ENCODE measurements around the gene PLA2G2C.

The PLA2G2C gene

DNA sequence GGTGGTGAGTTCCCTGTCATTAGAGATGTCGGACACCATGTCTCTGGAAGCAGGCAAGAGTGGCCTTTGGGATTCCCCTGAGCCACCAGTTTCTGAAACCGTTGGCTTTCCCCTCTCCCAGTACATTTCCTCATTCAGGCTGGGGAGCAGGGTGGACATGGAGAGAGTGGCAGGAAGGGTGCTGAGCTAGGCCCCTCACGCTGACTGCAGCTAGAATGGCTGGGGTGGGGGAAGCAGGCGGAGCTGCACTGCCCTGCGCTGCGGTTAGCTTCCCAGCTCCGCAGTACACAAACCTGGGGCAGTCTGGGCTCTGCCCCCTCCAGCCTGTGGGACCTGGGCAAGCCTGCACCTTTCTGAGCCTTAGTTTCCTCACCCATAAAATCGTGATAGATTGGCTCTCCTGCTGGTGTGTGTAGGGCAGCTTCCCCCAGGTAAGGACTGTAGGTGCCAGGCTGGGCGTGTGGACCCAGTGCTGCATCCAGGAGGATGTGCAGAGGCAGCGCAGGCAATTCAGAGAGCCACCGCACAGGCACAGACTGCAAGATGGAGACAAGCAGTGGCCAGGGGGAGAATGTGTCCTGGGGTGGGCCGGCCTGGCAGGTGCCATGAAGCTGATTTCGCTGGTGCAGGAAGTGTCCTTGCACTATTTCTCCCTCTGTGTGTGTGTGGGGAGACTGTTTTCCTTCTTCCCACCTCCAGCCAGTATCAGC lies 44.2 kb downstream of the PLA2G2C start:
- H3K4me3 ChIP-seq (ENCODE audit: low read depth, low read length) = no peak overlapping the region
- no peak for DNase-seq (ENCODE audit: low read depth)
- TF ChIP-seq, protein P1, sequence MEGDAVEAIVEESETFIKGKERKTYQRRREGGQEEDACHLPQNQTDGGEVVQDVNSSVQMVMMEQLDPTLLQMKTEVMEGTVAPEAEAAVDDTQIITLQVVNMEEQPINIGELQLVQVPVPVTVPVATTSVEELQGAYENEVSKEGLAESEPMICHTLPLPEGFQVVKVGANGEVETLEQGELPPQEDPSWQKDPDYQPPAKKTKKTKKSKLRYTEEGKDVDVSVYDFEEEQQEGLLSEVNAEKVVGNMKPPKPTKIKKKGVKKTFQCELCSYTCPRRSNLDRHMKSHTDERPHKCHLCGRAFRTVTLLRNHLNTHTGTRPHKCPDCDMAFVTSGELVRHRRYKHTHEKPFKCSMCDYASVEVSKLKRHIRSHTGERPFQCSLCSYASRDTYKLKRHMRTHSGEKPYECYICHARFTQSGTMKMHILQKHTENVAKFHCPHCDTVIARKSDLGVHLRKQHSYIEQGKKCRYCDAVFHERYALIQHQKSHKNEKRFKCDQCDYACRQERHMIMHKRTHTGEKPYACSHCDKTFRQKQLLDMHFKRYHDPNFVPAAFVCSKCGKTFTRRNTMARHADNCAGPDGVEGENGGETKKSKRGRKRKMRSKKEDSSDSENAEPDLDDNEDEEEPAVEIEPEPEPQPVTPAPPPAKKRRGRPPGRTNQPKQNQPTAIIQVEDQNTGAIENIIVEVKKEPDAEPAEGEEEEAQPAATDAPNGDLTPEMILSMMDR (IDR thresholded peaks at IDR 0.05; ENCODE audit: low read depth, low read length, missing control alignments) = no peak

DNA sequence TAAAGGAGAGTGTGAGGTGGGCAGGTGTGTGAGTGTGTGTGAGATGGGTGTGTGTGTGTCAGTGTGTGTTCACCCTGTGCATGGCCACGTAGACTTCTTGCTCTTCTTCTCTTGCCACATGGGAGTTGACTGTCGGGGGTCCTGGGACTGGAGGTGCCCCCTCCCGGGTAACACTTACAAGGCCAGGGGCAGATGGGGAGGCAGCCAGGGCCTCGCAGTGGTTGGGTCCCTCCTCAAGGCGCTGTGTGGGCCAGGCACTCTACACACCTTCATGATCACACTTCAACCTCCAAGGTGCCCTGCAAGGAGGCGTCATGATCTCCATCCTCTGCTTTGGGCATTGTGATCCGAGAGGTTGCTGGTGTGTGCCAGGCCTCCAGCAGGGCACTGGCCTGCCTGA lies 44.9 kb downstream of the PLA2G2C start:
- no peak for DNase-seq (ENCODE audit: low read depth)
- TF ChIP-seq, protein P1 (IDR thresholded peaks at IDR 0.05; ENCODE audit: low read depth, low read length, missing control alignments) = no peak
- no peak overlapping the region for H3K4me3 ChIP-seq (ENCODE audit: low read depth, low read length)

DNA sequence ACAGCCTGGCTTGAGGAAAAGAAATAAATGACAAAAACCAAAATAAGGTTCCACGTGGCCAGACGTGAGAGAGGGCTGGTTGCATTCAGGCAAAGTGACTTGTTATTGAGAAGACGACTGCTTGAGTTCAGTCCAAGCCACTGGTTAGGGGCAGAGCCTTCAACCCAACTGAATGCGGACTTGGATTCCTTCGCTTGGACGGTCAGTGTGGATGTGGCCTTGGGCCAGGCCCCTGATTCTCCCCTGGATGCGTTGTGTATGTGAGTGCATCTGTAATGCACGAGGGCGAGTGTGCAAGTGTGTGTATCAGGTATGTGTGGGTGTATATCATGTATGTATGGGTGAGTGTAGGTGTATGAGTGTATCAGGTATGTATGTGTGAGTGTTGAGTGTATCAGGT lies 45.3 kb downstream of the PLA2G2C start:
- no peak for DNase-seq (ENCODE audit: low read depth)
- TF ChIP-seq, protein P1 (IDR thresholded peaks at IDR 0.05; ENCODE audit: low read depth, low read length, missing control alignments) = no peak
- no peak overlapping the region for H3K4me3 ChIP-seq (ENCODE audit: low read depth, low read length)

DNA sequence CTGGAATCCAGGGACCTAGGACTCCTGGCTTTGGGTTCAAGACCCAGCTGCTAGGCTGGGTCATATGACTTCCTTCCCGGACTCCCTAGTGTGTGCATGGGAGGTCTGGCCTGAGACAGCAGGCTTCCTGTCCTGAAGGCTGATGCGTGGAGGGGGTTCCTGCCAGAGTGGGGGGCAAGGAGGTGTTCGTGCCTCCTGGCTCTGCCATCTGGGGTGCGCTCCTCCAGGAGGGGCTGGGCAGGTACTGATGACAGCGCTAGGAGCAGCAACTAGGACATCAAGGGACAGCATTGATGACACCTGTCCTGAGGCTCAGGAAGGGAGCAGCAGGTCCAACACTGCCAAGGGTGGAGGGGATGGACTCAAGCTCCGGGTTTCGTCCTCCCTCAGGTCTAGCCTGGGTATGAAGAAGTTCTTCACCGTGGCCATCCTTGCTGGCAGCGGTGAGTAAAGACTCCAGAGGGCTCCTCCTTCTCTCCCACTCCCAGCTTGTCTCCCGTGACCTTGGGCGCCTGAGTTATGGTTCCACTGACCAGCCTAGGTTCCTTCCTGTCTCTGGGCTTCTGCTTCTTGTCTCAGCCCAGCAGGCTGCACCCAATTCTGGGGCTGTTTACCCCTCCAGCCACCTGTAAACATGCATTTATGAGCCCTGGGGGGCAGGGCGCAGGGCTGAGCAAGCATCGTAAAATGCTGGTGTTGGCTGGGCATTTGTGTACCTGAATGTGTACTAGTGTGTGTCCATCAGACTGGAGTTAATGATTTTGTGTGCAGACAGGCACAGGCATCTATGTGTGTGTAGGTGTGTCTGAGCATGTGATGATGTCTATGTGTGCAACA lies 46.3 kb downstream of the PLA2G2C start:
- H3K4me3 ChIP-seq (ENCODE audit: low read depth, low read length) = no peak overlapping the region
- TF ChIP-seq, protein P1 (IDR thresholded peaks at IDR 0.05; ENCODE audit: low read depth, low read length, missing control alignments) = no peak
- DNase-seq (ENCODE audit: low read depth) = no peak

DNA sequence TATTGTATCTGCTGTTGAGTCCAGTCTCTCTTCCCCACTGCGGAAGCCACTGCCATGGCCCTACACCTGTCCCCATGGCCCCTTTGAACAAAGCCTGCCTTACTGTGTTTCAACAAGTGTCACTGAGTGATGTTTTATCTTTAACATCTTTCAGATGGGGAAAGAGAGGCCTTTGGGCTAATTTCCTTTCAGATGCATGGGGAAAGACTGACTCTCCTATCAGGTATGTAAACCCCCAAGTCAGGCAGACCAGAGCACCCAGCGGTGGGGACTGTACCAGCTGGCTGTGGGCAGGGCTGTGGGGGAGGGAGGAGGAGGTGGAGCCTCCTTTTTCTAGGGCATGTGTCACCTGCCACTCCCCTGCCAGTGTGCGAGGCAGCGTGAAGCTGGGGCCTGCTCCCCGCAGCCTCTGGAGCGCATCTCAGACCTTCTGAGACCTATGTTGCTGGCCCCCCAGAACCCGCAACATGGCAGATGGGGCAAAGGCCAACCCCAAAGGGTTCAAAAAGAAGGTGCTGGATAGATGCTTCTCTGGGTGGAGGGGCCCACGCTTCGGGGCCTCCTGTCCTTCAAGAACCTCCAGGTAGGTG lies 47.3 kb downstream of the PLA2G2C start, which contains the start of gene PLA2G2F:
Gene PLA2G2F (plus strand): TSS at position 363 of the 590 bp plus-strand sequence. CDS start 105 bp downstream, at position 468.
- TF ChIP-seq, protein P1 (IDR thresholded peaks at IDR 0.05; ENCODE audit: low read depth, low read length, missing control alignments) = no peak

DNA sequence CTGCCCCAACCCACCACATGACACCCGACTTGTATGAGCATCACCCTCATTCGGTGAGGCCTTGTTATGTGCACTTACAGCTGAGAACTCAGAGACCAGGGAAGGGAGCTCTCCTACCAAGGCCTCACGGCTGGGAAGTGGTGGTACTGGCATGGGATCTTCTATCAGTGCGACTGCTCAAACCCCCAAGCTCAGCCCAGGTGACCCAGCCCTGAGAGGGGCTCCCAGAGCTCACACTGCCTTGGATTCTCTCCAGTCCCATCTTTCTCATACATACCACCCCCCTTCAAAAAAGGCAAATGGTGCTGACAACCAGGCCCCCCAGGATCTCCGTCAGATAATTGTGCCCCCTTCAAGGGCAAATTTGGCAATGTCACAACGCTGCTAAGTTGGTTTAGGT lies 48.0 kb downstream of the PLA2G2C start:
- TF ChIP-seq, protein P1 (IDR thresholded peaks at IDR 0.05; ENCODE audit: low read depth, low read length, missing control alignments) = no peak
- H3K4me3 ChIP-seq (ENCODE audit: low read depth, low read length) = no peak overlapping the region
- DNase-seq (ENCODE audit: low read depth) = no peak

More for the DNA sequence above, 47.3 kb downstream of the PLA2G2C start, which contains the start of gene PLA2G2F:
- no peak within 1 kb of the TSS for H3K4me3 ChIP-seq (ENCODE audit: low read depth, low read length)
- DNase-seq (ENCODE audit: low read depth) = no peak
